ENCODE data around the gene MOCS3.
A peak's percentile ranks its signal among the peaks of the same experiment; 100 is the strongest.

MOCS3 gene

DNA sequence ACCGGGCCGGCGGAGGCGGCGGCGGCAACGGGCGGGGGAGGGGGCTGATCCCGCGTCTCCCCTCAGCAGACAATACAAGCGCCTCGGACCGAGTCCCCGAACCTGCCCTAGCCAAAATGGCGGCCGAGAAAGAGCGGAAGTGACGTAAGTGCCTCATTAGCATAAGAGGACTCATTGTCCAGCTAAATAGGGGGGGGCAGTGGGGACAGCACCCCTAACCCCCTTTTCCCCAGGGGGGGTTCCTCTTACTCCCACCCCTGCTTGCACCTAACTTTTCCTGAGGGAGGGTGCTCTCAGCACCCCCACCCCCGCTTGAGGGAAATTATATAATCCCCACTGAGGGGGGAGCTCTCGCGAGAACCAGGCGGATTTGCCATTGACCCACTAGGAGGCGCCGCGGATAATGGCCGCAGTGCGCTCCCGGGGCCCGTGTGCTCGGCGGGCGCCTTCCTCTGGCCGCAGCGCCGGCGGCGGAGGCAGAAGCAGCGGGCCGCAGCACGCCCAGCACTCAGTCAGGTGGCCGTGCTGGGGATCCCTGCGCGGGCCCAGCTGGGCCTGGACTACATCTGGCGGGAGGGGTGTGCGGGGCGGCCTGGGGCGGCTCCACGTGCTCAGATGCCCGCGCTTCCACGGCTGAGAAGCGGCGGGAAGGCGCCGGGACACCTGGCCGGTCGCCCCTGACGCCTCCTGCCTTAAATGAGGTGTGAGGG is 27.2 kb upstream of the MOCS3 start, which contains the start of gene ADNP:
TSS of gene ADNP (minus strand) at position 132 of the 710 bp plus-strand sequence. CDS start 27,441 bp downstream, outside the sequence.
- peak; percentile 62 for TF ChIP-seq CTCF (IDR thresholded peaks at IDR 0.05; ENCODE audit: extremely low read depth, insufficient read depth, missing control alignments)
- peak; percentile 82 for DNase-seq (ENCODE audit: low spot score)
- in situ Hi-C loops (cut with MboI; ENCODE audit: low pct_unique_long_range_greater_than_20kb, low sequenced_read_pairs, unreplicated experiment) = loop anchor here (10.0 kb wide), 1 partner anchor 137 kb away; the partner anchor contains the start of gene BCAS4

GRCh38 chr20:50932016-50932485 is 26.6 kb upstream of the MOCS3 start:
- no peak for DNase-seq (ENCODE audit: low spot score)
- in situ Hi-C loops (cut with MboI; ENCODE audit: low pct_unique_long_range_greater_than_20kb, low sequenced_read_pairs, unreplicated experiment) = loop anchor here (10.0 kb wide), 1 partner anchor 137 kb away; the partner anchor contains the start of gene BCAS4
- TF ChIP-seq CTCF (IDR thresholded peaks at IDR 0.05; ENCODE audit: extremely low read depth, insufficient read depth, missing control alignments) = no peak

GRCh38 chr20:50932691-50933280 is 25.8 kb upstream of the MOCS3 start:
- DNase-seq (ENCODE audit: low spot score) = no peak
- TF ChIP-seq CTCF (IDR thresholded peaks at IDR 0.05; ENCODE audit: extremely low read depth, insufficient read depth, missing control alignments) = no peak
- in situ Hi-C loops (cut with MboI; ENCODE audit: low pct_unique_long_range_greater_than_20kb, low sequenced_read_pairs, unreplicated experiment) = loop anchor here (10.0 kb wide), 1 partner anchor 138 kb away; the partner anchor contains the start of gene BCAS4

DNA sequence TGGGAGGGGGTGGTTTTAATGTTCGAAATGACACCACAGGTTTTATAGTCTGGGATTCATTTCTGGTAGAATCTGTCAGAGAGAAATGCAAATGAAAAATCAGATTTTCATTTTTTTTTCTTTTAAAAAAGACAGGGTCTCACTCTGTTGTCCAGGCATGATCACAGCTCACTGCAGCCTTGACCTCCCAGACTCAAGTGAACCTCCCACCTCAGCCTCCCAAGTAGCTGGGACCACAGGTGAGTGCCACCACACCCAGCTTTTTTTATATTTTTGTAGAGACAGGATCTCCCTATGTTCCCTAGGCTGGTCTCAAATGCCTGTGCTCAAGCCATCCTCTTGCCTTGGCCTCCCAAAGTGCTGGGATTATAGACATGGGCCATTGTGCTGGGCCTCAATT is 25.0 kb upstream of the MOCS3 start:
- TF ChIP-seq CTCF (IDR thresholded peaks at IDR 0.05; ENCODE audit: extremely low read depth, insufficient read depth, missing control alignments) = no peak
- in situ Hi-C loops (cut with MboI; ENCODE audit: low pct_unique_long_range_greater_than_20kb, low sequenced_read_pairs, unreplicated experiment) = loop anchor here (10.0 kb wide), 1 partner anchor 139 kb away; the partner anchor contains the start of gene BCAS4
- no peak for DNase-seq (ENCODE audit: low spot score)

GRCh38 chr20:50943069-50943468 is 15.5 kb upstream of the MOCS3 start:
- in situ Hi-C loops (cut with MboI; ENCODE audit: low pct_unique_long_range_greater_than_20kb, low sequenced_read_pairs, unreplicated experiment) = no loop called here
- no peak for DNase-seq (ENCODE audit: low spot score)
- TF ChIP-seq CTCF (IDR thresholded peaks at IDR 0.05; ENCODE audit: extremely low read depth, insufficient read depth, missing control alignments) = no peak

DNA sequence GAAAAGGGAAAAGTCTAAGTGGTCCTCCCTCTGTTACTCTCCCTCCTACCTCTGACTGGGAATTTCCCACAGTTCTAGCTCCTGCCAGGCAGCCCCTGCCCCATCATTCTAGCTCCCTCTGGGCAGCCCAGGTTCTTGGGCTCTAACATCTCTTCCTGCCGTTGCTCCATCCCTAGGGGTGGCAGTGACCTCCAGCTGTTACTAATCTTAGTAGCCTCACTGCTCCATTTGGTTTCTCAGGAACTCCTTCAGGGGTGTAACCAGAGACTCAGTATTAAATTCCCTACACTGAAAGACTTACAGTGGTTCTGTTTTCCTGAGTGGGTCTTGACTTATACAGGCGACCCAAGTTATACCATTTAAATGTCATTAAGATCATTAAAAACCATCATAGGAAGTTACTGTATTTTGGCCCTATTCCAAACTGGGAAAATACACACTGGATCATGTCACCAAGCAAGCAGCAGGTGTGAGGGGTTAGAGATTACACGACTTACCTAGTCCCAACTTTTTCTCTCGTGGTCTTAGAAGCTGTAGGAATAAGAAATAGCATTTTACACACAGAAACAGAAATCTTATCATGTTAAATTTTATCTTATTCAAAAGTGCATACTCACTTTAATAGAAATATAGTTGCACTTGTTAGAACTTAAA is 10.4 kb upstream of the MOCS3 start:
- TF ChIP-seq CTCF (IDR thresholded peaks at IDR 0.05; ENCODE audit: extremely low read depth, insufficient read depth, missing control alignments) = no peak
- in situ Hi-C loops (cut with MboI; ENCODE audit: low pct_unique_long_range_greater_than_20kb, low sequenced_read_pairs, unreplicated experiment) = no loop called here
- no peak for DNase-seq (ENCODE audit: low spot score)

Measured in GM13977 (cell line).